Pancreas (tissue), 10 donors: ENCODE results near the gene VPS8. TPM values are rescaled to one million over a fixed set of nuclear protein-coding genes. Genes with fewer than 3 reads are reported as not detected.

Source experiments
- ATAC-seq, 4 donors: fragments of 200-7000 bp; cut with Tn5 transposase; one replicate each; pipeline versions ENCODE4 v1.8.0 to v1.9.1; 2020; ENCODE audit warnings: mild to moderate bottlenecking in 4 of 4, moderate library complexity in 4 of 4
- DNase-seq, 6 donors: peaks; one replicate each; pipeline ENCODE4 v3.0.0-alpha.2; 2020
- FAIRE-seq: peaks from 2 replicates; lab custom pipeline; 2012; peaks lifted over from hg19 to GRCh38; lab: Jason Lieb, UNC
- H3K27ac ChIP-seq, 4 donors: fragments of 200-600 bp; sonication (generic); 1 replicate in 3 of 4; 2 replicates in 1 of 4; pipeline versions ENCODE4 v1.5.0 to v1.8.0; 2020
- H3K27me3 ChIP-seq, 4 donors: fragments of 200-600 bp; one replicate each; pipeline ENCODE4 v1.8.0; 2021
- H3K36me3 ChIP-seq, 3 donors: fragments of 200-600 bp; sonication (generic) in 1 of 3; one replicate each; pipeline versions ENCODE4 v1.5.0 to v1.8.0; 2020 to 2021
- H3K4me1 ChIP-seq, 3 donors: fragments of 200-600 bp; one replicate each; pipeline ENCODE4 v1.8.0; 2021
- H3K4me3 ChIP-seq, 4 donors: fragments of 200-600 bp; sonication (generic) in 2 of 4; one replicate each; pipeline versions ENCODE4 v1.5.0 to v1.8.0; 2020 to 2021
- H3K9me3 ChIP-seq, 4 donors: fragments of 200-600 bp; one replicate each; pipeline ENCODE4 v1.8.0; 2021
- WGBS, 2 donors: extraction: QIAGEN DNeasy Blood & Tissue Kit; methylation state at CpG; one replicate each; pipeline ENCODE4 v1.1.7; 2013; 5-methylcytosine and 5-hydroxymethylcytosine counted together
- intact Hi-C, 3 donors: fragments of 100-400 bp; cut with DNase I; formaldehyde crosslinking; loops; one replicate each; pipeline versions ENCODE4 v1.11.1 to v1.14.2; 2022
- polyA plus RNA-seq, 2 donors: library from polyadenylated mRNA; stranded (reverse); fragments of 200-250 nt; gene quantifications; one replicate each; pipeline ENCODE4 v1.2.3, GENCODE V29; 2013
- total RNA-seq, 6 donors: library from RNA; stranded (reverse); fragmentation: NEBNext Ultra II Directional in 4 of 6; extraction: Animal tissue kit (Norgen Biotek cat#: 25700) in 4 of 6; gene quantifications; one replicate each; pipeline versions ENCODE4 v1.2.1 to v1.2.4, GENCODE V29; 2021 to 2023
- TF ChIP-seq, protein P1 (sequence below), 4 donors: fragments of 200-600 bp; sonication (generic) in 3 of 4; IDR thresholded peaks; one replicate each; pipeline versions ENCODE4 v1.5.0 to v1.8.0; 2021; ENCODE audit warnings: antibody characterized with exemption in 4 of 4
- donor health status: healthy with polysubstance abuse.
- donor health status: DM: no; HTN: no; CAD: no; lungs with moderate emphysema.
- donor health status: DM: no; HTN: no; CAD: no.
- donor health status: control.
- donor health status: control.
- donor health status: Bipolar disorder and iron deficiency.
- donor health status: DM: yes; HTN: yes; CAD: no.
- donor health status: DM: no; HTN: no; CAD: no.
- donor health status: DM: no; HTN: no; CAD: no.
- donor health status: DM: yes; HTN: yes; CAD: no.

The VPS8 gene
- total and polyA plus RNA-seq, 8 donors = 7.9 to 37.5 (median 19.2) TPM

GRCh38 chr3:185046603-185047002, 234.6 kb downstream of the VPS8 start:
- intact Hi-C loops = no loop called here
- ATAC-seq = no peak
- no peak overlapping the region for H3K4me3 ChIP-seq
- 82 to 94% methylated on average over 4 of the region's 4 CpGs for WGBS, 2 donors
- H3K27me3 ChIP-seq = no peaks in the 10 kb centered on the region
- no peak for FAIRE-seq
- DNase-seq = no peak
- H3K27ac ChIP-seq = no peak overlapping the region
- peaks cover 0 to 5% (median 0%) of the 10 kb centered on the region in 3 donors for H3K4me1 ChIP-seq
- TF ChIP-seq, protein P1, sequence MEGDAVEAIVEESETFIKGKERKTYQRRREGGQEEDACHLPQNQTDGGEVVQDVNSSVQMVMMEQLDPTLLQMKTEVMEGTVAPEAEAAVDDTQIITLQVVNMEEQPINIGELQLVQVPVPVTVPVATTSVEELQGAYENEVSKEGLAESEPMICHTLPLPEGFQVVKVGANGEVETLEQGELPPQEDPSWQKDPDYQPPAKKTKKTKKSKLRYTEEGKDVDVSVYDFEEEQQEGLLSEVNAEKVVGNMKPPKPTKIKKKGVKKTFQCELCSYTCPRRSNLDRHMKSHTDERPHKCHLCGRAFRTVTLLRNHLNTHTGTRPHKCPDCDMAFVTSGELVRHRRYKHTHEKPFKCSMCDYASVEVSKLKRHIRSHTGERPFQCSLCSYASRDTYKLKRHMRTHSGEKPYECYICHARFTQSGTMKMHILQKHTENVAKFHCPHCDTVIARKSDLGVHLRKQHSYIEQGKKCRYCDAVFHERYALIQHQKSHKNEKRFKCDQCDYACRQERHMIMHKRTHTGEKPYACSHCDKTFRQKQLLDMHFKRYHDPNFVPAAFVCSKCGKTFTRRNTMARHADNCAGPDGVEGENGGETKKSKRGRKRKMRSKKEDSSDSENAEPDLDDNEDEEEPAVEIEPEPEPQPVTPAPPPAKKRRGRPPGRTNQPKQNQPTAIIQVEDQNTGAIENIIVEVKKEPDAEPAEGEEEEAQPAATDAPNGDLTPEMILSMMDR (IDR thresholded peaks at IDR 0.05) = no peak
- H3K36me3 ChIP-seq = peaks cover 0 to 22% (median 4%) of the 10 kb centered on the region in 3 donors
- H3K9me3 ChIP-seq = no peaks in the 10 kb centered on the region

DNA sequence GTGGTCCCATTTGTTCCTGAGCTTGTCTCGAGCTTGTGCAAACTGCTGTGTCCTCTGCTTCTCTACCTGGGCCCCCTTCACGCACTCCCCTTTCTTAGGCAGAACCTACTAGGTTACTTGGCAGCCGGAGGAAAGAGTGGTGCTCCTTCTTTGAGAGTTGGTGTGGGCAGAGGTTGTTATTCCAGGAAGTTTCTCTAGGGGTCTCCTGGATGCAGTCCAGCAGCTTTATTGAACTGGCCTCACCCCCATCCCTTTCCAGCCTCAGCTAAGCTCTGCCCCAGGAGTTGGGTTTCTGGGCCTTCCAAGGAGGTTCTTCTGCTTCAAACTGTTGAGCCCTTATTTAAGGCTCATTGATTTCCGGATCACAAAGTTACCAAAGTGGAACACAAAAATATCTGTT, 237.7 kb downstream of the VPS8 start:
- TF ChIP-seq, protein P1 (IDR thresholded peaks at IDR 0.05) = no peak
- H3K36me3 ChIP-seq = peaks cover 0 to 31% (median 4%) of the 10 kb centered on the region in 3 donors
- no peak for DNase-seq

GRCh38 chr3:185051801-185052200, 239.8 kb downstream of the VPS8 start:
- H3K4me1 ChIP-seq = no peaks in the 10 kb centered on the region
- DNase-seq (no peak), FAIRE-seq (no peak), ATAC-seq (no peak)
- TF ChIP-seq, protein P1 (IDR thresholded peaks at IDR 0.05) = no peak
- intact Hi-C loops = no loop called here
- peaks cover 0 to 31% (median 4%) of the 10 kb centered on the region in 3 donors for H3K36me3 ChIP-seq
- H3K27me3 ChIP-seq = no peaks in the 10 kb centered on the region
- 88 to 90% methylated on average over 8 of the region's 8 CpGs for WGBS, 2 donors
- H3K27ac ChIP-seq = no peak overlapping the region
- H3K4me3 ChIP-seq = no peak overlapping the region
- no peaks in the 10 kb centered on the region for H3K9me3 ChIP-seq

More for the DNA sequence above, 237.7 kb downstream of the VPS8 start:
- WGBS, 2 donors = 93 to 98% methylated on average over 4 of the region's 4 CpGs
- ATAC-seq (no peak), FAIRE-seq (no peak)
- Histone ChIP-seq H3K4me1 (peaks cover 0 to 5% (median 0%) of the 10 kb centered on the region in 3 donors), H3K27ac (no peak overlapping the region), H3K9me3 (no peaks in the 10 kb centered on the region), H3K27me3 (no peaks in the 10 kb centered on the region), H3K4me3 (no peak overlapping the region)
- intact Hi-C loops = no loop called here

DNA sequence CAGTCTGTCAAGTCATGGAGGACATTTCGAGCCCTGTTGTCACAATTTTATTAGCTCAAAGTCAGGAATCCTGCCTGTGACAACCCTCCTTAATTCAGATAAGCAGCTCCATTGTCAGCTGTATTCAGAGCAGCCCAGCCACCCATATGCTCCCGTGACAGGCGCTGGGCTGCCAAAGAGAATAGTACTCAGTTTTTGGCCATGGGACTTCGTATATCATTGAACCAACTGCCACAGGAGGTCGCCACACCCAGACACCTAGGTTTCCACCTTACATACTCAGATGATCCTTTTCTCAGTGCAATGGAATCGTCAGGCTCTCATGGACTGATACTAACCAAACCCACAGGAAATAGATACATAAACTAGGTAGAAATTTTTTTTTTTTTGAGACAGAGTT, 240.7 kb downstream of the VPS8 start:
- Histone ChIP-seq H3K4me3 (no peak overlapping the region), H3K9me3 (no peaks in the 10 kb centered on the region), H3K4me1 (no peaks in the 10 kb centered on the region), H3K36me3 (peaks cover 0 to 31% (median 4%) of the 10 kb centered on the region in 3 donors), H3K27ac (no peak overlapping the region), H3K27me3 (no peaks in the 10 kb centered on the region)
- TF ChIP-seq, protein P1 (IDR thresholded peaks at IDR 0.05) = no peak
- intact Hi-C loops = no loop called here
- no peak for DNase-seq
- no peak for ATAC-seq
- 87 to 93% methylated on average over 6 of the region's 6 CpGs for WGBS, 2 donors
- no peak for FAIRE-seq

GRCh38 chr3:185056908-185057307, 244.9 kb downstream of the VPS8 start:
- DNase-seq (no peak), FAIRE-seq (no peak), ATAC-seq (no peak)
- no peaks in the 10 kb centered on the region for H3K9me3 ChIP-seq
- peaks cover 0 to 6% (median 0%) of the 10 kb centered on the region in 3 donors for H3K36me3 ChIP-seq
- no peaks in the 10 kb centered on the region for H3K4me1 ChIP-seq
- H3K4me3 ChIP-seq = no peak overlapping the region
- H3K27me3 ChIP-seq = no peaks in the 10 kb centered on the region
- TF ChIP-seq, protein P1 (IDR thresholded peaks at IDR 0.05) = no peak
- no peak overlapping the region for H3K27ac ChIP-seq
- intact Hi-C loops = no loop called here
- 86 to 92% methylated on average over 2 of the region's 2 CpGs for WGBS, 2 donors
